NOMO-1 (cell line): ENCODE data around the gene TCP10L.
"Not testable (repeated sequence)": the region's sequence is repeated elsewhere in the genome, so short reads cannot be mapped to it uniquely, and the experiment has no call there.

Experiments used
- DNase-seq, 2 experiments: peaks; one replicate each; lab custom pipeline; 2025; ENCODE audit not compliant: unreplicated experiment in 2 of 2; lab: John Stamatoyannopoulos, UW

TCP10L gene

GRCh38 chr21:32559006-32559610 is 26.2 kb downstream of the TCP10L start:
- DNase-seq: no peak

- DNase-seq: no peak
These were observed 27.2 kb downstream of the TCP10L start for GRCh38 chr21:32558106-32558505.

- DNase-seq: no peak
These were observed 30.3 kb downstream of the TCP10L start for GRCh38 chr21:32554832-32555638.

GRCh38 chr21:32549886-32550285 is 35.4 kb downstream of the TCP10L start:
- no peak for DNase-seq

GRCh38 chr21:32549440-32549839 is 35.9 kb downstream of the TCP10L start:
- DNase-seq: no peak

GRCh38 chr21:32548978-32549377 is 36.3 kb downstream of the TCP10L start:
- DNase-seq: no peak

- no peak for DNase-seq
These were observed 38.3 kb downstream of the TCP10L start for GRCh38 chr21:32547018-32547417.

- DNase-seq: no peak
These were observed 39.3 kb downstream of the TCP10L start for GRCh38 chr21:32545948-32546441.

- no peak for DNase-seq
These were observed 40.6 kb downstream of the TCP10L start for GRCh38 chr21:32544697-32545096.

GRCh38 chr21:32543975-32544374 is 41.3 kb downstream of the TCP10L start:
- no peak for DNase-seq

GRCh38 chr21:32543056-32543455 is 42.3 kb downstream of the TCP10L start:
- DNase-seq: not testable (repeated sequence)

GRCh38 chr21:32539378-32539777 is 45.9 kb downstream of the TCP10L start:
- no peak for DNase-seq

GRCh38 chr21:32538147-32538792 is 47.1 kb downstream of the TCP10L start:
- DNase-seq: no peak

- DNase-seq: no peak
These were observed 47.8 kb downstream of the TCP10L start for GRCh38 chr21:32537569-32537881.

GRCh38 chr21:32535612-32536011 is 49.7 kb downstream of the TCP10L start:
- no peak for DNase-seq

- DNase-seq: no peak
These were observed 51.2 kb downstream of the TCP10L start for GRCh38 chr21:32534113-32534512.

- no peak for DNase-seq
These were observed 51.7 kb downstream of the TCP10L start for GRCh38 chr21:32533611-32534010.

- no peak for DNase-seq
These were observed 52.3 kb downstream of the TCP10L start for GRCh38 chr21:32533053-32533452.

GRCh38 chr21:32532636-32533035 is 52.7 kb downstream of the TCP10L start:
- no peak for DNase-seq

GRCh38 chr21:32531561-32531960 is 53.8 kb downstream of the TCP10L start:
- DNase-seq: not testable (repeated sequence)

- DNase-seq: not testable (repeated sequence)
These were observed 54.5 kb downstream of the TCP10L start for GRCh38 chr21:32530809-32531208.

GRCh38 chr21:32529679-32530078 is 55.6 kb downstream of the TCP10L start:
- no peak for DNase-seq
